DOHH2 (cell line): Measurements from ENCODE around the gene KLRK1.

ENCODE experiments used
- EZH2phosphoT487 ChIP-seq: fragments of 200-600 bp; sonication (generic); IDR thresholded peaks from 2 replicates; pipeline ENCODE4 v1.6.1; 2017; ENCODE audit warnings: borderline replicate concordance, mild to moderate bottlenecking, antibody characterized with exemption, low read length, moderate library complexity, mixed read lengths
- TF ChIP-seq, protein P1 (sequence below): fragments of 200-600 bp; sonication (generic); IDR thresholded peaks from one replicate; pipeline ENCODE4 v1.5.1; 2014; ENCODE audit warnings: antibody characterized with exemption, mild to moderate bottlenecking, low read depth, low read length; ENCODE audit not compliant: poor library complexity, severe bottlenecking

GRCh38 chr12:10374624-10375018 is 15.2 kb downstream of the KLRK1 start:
- TF ChIP-seq, protein P1, sequence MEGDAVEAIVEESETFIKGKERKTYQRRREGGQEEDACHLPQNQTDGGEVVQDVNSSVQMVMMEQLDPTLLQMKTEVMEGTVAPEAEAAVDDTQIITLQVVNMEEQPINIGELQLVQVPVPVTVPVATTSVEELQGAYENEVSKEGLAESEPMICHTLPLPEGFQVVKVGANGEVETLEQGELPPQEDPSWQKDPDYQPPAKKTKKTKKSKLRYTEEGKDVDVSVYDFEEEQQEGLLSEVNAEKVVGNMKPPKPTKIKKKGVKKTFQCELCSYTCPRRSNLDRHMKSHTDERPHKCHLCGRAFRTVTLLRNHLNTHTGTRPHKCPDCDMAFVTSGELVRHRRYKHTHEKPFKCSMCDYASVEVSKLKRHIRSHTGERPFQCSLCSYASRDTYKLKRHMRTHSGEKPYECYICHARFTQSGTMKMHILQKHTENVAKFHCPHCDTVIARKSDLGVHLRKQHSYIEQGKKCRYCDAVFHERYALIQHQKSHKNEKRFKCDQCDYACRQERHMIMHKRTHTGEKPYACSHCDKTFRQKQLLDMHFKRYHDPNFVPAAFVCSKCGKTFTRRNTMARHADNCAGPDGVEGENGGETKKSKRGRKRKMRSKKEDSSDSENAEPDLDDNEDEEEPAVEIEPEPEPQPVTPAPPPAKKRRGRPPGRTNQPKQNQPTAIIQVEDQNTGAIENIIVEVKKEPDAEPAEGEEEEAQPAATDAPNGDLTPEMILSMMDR = no peak
- no peak for TF ChIP-seq EZH2phosphoT487
